CD4-positive, alpha-beta T cell treated with Interleukin-12 subunit alpha and Interleukin-12 subunit beta, for 1 hour (primary cell): Measurements from ENCODE around the gene PPP1R2B.
"Not testable (repeated sequence)": the region's sequence is repeated elsewhere in the genome, so short reads cannot be mapped to it uniquely, and the experiment has no call there.

Experiments
- DNase-seq: peaks from one replicate; pipeline ENCODE4 v3.0.0-alpha.2; 2020

The PPP1R2B gene

DNA sequence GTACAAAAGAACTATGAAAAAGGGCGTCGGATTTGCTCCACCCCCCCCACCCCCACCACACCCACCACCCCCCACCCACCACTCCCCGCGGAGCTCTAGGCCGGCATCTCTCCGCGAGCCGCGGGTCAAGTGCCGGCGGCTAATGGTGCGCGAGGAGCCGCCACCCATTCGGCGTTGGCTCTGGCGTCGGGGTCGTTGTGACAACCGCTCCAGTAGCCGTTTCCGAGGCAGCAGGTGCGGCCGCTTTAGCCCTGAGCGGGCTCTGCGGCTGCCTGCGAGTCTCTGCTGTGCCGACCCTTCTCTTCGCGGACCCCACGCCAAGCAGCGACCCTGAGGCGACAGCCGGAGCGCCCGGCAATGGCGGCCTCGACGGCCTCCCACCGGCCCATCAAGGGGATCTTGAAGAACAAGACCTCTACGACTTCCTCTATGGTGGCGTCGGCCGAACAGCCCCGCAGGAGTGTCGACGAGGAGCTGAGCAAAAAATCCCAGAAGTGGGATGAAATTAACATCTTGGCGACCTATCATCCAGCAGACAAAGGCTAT is at the start of gene PPP1R2B:
Gene PPP1R2B, plus strand, starts transcription at position 90 of the 546 bp plus-strand sequence. Its CDS starts 268 bp downstream, at position 358.
- DNase-seq, result no peak

DNA sequence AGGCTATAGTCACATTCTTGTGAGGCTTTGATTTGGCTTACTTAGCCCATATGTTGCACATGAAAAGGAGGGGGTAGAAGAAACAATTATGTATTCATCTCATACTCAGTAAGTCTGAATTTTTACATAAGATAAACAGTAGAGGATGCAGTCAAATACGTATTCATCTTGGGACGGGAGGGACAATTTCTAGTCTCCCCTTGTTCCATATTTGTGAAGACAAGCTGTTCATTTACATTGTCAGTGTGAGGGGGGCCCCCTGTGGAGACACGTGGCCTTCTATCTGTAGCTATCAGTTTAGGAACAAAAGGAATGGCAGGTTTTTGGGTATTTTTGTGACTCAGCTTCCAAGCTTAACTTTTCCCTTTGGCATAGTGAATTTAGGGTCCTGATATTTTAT is 49.2 kb upstream of the PPP1R2B start:
- DNase-seq, result no peak

DNA sequence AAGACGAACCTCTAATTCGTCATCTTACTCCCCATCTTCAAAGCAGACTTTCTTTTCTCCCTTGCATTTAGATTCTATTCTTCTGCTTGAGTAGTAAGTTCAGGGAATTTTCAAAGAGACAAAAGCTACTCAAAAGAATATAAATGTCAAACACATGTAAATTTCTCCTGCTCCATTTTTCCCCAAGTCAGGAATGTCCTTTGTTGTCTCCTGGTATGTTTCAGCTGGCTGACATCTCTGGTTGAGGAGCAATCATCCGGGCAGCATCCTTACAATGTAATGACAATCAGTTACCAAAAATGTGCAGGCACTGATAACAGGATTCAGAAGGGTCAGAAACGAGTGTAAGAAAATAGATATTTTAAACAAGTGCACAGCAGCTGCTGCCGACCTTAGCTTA is 47.6 kb upstream of the PPP1R2B start:
- no peak for DNase-seq

DNA sequence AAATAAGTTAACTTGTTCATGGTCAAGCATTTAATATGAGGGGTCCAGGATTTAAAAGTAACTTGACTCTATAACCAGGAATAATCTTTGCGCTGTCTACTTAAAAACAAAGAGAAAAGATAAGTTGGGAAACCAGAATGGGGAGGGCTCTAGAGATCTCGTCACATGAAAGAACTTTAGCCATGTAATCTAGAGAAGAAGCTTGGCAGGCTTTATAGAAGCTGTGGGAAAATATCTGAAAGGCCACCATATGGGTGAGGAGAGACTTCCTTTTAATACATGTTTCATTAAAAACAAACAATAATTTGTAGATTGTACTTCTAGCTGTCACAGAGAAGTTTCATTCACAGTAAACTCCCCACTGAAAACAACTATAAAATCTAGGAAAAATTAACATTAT is 46.7 kb upstream of the PPP1R2B start:
- DNase-seq, result no peak

DNA sequence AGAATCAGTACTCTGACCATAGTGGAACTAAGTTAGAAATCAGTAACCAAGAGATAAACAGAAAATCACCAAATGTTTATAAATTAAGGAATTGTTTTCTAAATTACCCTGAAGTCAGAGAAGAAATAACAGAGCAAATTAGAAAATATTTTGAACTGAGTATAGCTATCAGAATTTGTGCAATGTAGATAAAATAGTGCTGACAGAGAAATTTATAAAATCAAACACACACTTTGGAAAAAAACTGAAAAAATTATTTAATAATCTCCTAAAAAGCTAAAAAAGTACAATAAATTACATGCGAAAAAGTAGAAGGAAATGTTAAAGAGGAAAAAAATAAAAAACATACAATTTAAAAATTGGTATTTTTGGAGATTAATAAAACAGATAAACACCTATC is 37.1 kb upstream of the PPP1R2B start:
- no peak for DNase-seq

DNA sequence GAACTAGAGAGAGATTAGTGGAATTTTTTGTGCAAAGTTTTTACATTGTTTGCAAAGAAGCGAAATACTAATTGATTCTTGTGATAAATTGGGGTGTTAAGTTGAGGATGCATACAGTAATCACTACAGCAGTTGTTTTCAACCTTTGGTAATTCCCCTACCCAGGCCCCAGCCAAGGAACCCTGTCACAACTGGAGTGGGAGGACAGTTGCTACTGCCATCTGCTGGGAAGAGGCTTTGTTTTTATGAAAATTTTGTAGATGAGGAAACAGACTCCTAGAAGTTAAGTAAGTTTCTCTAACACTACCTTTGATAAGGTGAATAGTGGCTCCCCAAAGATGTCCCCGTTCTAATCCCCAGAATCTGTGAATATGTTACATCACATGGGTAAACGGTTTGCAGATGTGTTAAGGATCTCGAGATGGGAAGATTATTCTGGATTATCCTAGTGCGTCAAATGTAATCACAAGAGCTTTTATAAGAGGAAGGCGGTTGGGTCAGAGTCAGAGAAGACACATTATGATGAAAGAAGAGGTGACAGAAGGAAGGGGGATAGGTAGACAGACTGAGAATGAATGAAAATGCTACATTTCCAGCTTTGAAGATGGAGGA is 34.0 kb upstream of the PPP1R2B start:
- peak; percentile 10 for DNase-seq

DNA sequence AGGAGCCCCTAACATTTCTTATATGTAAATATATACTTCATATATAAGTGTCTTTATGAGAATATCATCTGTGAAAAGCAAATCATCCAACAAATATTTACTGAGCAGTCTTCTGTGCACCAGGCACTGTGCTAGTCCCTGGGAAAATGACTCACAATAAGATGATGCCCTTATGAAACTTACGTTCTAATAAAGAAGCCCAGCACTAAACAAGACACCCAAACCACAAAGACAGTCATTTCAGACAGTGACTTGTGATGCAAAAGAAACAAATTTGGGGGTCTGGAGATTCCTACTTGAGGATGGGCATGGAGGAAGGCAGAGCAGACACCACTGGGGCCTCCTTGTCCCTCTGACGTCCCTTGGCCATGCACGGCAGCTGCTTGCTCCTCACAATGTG is 30.6 kb upstream of the PPP1R2B start:
- no peak for DNase-seq

DNA sequence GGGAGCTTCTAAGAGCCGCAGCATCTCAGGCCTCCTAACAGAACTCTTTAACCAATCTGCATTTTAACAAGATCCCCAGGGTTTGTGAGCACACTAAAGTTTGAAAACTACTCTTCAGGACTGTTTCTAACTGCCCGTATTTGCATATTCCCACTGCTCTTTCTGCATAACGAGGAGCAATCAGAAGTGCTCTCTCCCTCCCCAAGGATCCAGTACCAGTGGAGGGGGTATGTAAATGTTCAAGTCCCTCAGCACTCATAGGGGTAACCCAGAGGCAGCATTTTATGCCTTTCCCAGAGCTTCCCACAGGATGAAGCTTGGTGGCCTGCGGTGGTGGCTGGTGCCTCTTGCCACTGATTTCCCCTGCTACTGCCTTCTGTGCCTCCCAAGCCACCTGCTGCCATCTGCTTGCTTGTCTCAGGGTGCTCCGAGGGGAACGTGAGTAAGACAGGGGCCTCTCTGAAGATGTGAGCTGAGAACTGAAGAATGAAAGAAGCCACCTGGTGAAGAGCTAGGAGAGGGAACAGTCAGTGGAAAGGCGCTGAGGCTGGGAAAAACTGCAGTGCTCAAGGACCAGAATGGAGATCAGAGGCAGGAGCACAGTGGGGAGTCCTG is 30.0 kb upstream of the PPP1R2B start:
- DNase-seq, result no peak

DNA sequence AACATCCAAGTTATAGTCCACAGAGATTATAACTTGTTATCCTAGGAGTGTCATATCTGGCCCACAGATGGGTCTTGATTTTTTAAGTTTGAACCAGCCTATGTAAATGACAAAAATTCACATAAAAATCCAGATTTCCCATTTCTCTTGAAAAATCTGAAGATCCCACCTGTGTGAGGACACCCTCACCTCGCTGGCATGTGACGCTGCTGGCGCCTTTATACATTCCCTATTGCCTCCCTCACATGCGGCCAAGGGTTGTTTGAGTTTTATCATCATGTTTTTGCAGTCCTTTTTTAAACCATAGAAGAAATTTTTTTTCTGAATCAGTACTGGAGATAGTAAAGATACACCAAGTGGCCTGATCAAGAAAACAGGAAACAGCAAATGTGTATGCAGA is 25.9 kb upstream of the PPP1R2B start:
- no peak for DNase-seq

DNA sequence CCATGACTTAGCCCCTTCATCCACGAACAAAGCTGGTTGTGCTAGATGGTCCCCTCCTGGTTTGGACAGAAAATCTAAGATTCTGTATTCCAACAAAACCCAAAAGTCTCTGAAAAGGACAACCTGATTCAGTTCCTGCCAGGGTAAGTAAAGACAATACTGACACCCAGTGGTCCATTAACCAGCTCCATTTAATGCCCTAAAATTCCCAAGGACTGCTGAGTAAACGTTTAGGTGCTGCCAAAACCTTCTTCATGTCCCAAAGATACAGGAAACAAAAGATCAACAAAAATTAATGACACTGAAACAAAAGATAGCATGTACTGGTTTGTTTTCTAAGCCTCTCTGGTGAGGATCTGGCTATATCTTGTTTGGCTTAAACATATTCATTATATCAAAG is 25.3 kb upstream of the PPP1R2B start:
- no peak for DNase-seq

DNA sequence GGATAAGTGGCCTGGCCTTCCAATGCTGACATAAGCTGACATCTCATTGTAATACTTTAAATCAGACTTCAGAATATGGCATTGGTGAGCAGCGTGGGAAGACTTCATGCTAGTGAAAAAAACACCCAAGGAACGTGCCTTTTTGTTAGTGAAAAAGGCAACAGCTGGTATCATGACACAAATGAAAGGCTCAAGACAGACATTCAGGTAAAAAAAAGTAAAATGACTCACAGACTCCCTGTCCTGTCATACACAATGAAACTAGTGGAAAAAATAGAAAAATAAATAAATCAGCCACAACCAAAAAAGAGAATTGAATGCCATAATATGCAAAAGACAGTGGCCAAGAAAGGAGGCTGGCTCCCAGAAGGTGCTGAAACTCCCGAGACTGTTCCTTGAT is 24.4 kb upstream of the PPP1R2B start:
- DNase-seq, result no peak

DNA sequence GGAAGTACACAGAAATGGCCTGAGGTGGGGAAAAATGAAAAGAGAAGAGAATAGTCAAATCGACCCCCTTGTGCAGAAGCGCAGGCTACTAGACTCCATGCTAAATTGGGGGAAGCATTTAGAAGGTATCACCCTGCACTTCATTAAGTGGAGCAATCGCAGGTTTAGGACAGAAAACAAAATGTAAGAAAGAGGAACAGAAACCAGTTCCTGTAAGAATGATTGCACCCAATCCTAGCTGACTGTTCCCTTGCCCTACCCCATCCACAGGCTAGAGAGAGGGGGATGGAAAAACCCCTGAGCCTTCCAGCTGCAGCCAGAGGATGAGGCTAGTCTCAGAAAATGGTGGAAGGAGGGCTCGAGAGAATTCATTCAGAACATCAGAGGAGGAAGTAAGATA is 23.9 kb upstream of the PPP1R2B start:
- DNase-seq, result no peak

DNA sequence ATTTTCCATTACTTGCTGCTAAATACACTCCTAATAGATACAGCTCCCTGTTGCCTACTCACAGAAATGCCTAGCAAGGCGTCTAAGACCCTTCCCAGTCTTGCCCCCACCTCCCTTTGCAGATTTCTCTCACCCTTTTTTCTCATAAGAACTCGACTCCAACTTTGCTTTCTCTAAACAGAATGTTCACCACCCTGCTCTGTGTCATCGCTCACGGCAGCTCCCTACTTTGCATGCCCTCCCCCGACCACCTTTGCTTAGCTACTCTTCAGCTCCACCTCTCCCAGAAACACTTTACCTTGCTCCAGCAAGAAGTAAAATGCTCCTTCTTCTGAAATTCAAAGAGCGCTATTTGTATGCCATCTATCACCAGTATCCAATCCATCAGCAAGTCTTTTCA is 15.2 kb upstream of the PPP1R2B start:
- DNase-seq, result no peak

DNA sequence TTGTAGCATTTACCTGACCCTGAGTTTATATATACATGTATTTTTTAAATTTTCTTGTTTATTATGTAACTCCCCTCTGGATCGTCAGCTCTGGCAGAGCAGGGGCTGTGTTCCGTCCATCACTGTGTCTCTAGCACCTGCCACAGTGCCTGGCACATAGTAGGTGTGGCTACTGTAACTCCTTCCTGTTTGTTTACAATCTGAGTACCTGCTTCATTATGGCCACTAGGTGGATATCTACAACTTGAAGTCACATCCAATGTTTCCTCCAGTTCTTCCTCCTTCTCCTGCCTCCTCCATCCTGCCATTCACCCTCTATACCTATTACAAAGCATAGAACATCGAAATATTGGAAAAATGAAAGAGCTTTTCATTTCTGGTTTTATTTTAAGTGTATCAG is 14.2 kb upstream of the PPP1R2B start:
- DNase-seq, result peak; percentile 2

DNA sequence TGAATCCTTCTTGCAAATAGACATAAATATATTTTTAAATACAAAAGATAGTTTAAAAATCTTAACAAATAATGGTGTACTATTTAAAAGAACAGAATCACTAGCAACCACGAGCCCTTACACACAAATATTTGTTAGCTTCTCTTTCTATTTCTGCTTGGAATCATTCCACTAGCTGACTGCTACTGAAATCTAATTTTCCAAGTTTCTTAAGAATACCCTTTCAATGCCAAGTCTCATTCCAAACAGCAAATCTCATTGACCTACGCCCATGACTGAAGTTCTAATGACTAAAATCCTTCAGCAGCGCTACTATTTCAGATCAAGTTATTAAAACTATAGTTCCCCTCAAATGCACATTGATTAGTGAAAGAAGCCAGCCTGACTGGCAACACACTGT is 13.2 kb upstream of the PPP1R2B start:
- DNase-seq, result no peak

DNA sequence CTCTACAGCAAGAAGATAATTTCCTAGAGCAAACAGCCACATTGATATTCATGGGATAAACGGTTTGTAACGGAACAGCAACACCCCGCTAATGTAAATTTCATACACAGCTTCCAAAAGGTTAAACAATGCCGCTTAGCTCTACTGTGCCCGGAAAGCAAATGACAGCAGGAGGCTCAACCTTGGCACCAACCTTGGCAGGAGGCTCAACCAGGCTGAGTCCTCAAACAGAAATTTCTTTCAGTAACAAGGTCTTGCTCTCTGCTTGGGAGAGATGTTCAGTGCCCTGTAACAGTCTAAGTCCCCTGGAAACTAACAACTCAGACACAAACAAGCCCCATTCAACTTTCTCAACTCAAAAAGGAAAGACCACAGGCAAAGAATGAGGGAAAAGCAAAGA is 11.1 kb upstream of the PPP1R2B start:
- no peak for DNase-seq

DNA sequence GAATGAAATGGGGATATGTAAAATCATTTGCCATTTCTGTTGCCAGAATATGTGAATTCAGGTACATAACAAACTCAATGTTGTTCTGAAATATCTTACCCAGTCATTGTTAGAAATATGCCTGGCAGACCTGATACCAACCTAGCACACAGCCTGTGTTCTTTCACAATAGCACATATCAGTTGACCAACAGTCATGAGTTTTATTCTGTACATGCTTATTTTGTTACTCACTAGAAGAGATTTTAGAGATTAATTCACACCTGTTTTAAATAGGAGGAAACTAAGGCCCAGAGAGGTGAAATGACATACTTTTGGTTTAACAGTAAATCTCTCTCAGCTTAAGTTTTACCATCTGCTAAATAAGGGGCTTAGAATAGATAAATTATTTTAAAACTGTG is 8.4 kb upstream of the PPP1R2B start:
- no peak for DNase-seq

DNA sequence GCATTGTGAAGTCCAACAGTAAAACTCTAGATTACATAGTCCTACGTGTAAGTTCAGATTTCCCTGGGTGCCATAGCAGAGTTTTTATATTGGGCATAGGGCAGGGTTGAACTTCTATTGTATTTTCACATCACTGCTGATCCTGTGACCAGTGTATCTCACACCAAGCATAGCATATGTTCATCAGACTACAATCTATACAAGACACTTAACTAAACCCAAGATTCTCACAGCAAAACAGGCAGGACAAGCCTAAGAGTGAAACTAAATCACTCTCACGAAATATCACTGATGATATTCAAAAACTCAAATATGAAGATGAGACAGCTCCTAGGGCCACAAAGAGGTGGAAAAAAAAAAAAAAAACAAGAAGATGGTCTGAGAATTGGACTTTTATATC is 3.2 kb upstream of the PPP1R2B start:
- no peak for DNase-seq

DNA sequence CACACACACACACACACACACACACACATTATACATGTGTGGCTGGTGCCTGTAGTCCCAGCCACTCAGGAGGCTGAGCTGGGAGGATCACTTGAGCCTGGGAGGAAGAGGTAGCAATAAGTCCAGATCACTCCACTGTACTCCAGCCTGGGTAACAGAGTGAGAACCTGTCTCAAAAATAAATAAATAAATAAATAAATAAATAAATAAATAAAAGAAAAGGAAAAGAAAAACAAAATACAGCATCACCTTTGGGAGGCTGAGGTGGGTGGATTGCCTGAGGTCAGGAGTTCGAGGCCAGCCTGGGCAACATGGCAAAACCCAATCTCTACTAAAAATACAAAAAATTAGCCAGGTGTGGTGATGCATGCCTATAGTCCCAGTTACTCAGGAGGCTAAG is 1.6 kb upstream of the PPP1R2B start:
- not testable (repeated sequence) for DNase-seq

DNA sequence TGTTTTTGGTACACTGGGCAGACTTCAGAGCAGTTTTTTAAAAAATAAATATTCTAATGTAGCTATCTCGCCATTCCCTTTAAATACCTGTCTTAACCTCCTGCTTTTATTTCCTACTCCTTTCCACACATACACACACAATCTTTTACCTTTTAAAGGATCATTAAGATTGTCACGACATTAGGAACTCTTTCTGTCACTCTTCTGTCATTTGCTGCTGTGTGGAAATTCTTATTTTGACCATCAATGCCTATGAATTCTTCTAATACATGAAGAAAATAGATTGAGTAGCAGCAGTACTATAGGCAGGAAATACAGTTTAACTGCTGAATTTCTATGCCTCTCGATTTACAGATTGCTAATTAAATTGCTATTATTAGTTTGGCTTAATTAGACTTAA is 1.8 kb downstream of the PPP1R2B start:
- DNase-seq, result no peak

DNA sequence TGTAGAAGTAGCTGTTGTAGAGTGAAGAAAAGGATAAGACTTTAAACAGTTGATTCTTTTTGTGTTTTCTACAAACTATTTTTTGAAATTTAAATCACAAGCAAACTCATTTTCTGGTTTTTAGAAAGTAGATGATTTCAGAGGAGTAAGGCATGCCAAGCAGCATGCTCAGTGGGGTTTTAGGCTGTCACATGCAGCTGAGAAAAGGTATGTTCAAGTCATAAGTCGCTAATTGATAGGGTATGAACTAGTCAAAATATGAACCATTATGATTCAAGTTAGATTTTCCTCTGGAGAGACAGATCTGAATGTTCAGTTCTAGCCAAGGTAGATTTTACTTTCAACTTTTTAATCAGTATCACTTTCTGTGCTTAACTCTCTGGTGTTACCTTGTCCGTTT is 3.0 kb downstream of the PPP1R2B start:
- DNase-seq, result not testable (repeated sequence)

DNA sequence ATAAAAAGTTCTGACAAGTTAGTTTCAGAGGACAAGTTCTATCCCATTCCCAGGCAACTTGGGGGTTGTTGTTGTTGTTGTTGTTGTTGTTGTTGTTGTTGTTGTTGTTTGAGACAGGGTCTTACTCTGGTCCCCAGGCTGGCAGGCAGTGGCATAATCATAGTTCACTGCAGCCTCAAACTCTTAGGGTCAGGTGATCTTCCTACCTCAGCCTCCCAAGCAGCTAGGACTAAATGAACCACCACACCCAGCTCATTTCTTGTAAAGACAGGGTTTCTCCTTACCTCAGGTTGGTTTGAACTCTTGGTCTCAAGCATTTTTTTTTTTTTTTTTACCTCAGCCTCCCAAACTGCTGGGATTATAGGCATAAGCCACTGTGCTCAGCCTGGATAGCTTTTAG is 15.3 kb downstream of the PPP1R2B start:
- no peak for DNase-seq

DNA sequence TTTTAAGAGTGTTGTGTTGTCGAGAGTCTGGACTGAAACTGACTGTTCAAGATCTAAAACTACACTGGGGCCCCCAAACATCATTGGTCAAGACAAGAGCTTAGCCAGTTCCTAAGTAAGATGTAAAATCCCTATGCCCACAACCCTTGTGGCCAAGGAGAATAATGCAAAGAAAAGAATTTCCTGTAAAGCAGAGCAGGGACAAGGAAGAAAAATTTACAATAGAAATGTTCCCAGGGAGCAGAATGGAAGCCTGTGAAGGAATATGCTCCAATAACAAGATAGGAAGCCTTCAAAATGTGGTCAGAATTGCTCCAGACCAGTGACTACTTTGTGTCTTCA is 20.4 kb downstream of the PPP1R2B start:
- DNase-seq, result no peak

DNA sequence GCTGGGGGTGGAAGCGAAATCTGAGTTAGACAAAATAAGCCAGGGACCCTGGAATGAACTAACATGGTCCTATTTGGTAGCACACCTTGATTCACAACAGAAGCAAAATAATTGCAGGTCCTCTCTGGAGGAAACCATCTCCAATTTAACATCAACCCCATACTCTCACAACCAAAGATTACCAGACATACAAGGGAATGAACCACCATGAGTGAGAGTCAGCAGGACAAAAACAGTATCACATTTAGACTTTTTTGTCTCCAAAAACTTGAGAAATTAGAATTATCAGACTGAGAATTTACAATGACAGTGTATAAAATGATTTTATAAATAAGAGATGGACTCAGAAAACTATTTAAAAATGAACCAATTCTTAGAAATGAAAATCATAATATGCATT is 21.1 kb downstream of the PPP1R2B start:
- no peak for DNase-seq

DNA sequence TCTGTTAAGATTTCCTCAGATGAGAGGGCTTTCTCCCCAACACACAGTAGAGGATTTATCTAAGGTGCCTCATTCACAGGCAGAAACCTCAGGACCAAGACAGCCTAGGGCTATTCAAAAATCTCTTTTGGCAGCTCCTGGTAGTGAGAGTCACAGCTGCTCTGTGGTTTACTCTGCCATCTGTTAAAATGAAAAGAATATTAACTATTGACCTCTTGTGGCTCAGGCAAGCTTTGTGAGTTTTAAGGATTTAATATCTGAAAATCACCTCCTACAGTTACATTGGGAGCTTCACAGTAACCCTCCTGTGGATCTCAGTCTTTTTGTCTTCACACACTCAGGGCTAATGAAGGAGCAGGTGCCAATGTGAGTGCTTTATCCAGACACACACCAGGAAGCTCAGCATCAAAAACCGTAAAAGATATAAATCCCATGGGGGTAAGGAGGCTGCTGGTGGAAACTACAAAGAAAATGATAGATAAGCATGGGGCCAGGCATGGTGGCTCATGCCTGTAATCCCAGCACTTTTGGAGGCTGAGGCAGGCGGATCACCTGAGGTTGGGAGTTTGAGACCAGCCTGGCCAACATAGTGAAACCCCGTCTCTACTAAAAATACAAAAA is 29.7 kb downstream of the PPP1R2B start:
- DNase-seq, result no peak
